Cortex of kidney (tissue), 1 donor: ENCODE data around the gene ERCC2.

Source experiments
- DNase-seq: peaks from one replicate; lab custom pipeline; 2025; lab: John Stamatoyannopoulos, UW

The ERCC2 gene

DNA sequence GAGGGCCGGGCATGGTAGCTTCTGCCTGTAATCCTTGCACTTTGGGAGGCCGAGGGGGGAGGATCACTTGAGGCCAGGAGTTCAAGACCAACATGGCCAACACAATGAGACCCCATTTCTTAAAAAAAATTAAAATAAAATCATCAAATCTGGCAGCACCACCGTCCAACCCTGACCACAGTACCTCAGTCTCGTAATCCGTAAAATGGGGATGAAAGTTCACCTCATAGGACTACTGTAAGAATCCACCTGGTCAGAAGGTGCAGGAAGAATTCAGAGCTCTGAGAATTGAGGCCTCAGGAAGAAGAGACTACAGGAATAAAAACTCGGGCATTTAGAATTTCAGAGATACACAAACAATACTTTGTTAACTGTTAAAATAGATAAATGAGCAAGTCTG, 31.4 kb upstream of the ERCC2 start:
- DNase-seq: no peak

DNA sequence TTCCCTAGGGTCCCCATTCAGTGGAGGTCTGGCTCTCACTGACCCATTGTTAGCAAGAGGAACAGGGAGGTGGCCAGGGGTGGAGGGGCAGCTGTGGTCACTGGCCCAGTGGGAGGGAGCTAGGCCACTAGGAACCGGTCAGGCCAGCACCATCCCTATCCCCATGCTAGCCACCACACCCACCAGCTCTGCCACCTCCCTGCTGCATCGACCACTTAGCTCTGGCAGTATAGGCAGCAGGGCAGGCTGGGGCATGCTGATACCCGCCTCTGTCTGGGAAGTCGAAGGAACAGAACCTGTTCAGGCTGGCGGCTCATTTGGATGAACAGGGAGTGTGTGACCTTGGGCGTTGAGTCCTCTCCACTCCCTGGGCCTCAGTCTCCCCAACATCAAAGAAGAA, 29.8 kb upstream of the ERCC2 start:
- DNase-seq: no peak

DNA sequence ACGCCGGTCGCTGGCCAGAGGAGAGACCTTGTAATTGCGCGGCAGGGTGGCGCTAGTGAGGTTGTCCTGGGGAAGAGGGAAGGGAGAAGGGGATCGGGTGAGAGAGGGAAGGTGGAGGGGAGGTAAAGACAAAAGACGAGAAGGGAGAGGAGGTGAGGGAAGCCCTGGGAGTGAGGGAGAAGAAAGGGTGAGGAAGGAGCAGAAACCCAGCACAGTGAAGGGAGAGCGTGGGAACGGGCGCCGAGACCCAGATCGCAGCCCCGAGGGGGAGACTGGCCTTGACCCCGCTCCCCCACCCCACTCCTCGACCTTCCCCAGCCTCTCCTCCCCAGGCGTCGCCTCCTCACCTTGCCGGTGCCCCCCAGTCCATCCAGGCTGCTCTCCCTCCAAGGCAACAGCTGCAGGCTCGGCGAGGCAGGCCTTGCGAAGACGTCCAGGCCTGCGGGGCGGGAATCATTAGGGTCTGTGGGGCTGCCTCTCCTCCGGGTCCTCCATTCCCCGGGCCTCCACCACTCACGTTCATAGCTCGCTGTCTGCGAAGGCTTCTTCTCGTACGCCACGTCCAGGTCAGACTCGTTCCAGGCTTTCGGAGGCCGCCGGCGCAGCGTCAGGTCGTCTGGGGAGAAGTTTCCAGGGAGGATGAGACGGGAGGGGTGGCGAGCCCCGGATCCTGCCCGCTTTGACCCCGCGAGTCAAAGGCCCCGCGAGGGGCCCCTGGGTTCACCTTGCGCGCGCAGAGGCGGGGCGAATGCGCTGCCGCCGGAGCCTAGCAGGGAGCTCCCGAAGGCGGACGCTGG, 25.6 kb upstream of the ERCC2 start:
- no peak for DNase-seq

DNA sequence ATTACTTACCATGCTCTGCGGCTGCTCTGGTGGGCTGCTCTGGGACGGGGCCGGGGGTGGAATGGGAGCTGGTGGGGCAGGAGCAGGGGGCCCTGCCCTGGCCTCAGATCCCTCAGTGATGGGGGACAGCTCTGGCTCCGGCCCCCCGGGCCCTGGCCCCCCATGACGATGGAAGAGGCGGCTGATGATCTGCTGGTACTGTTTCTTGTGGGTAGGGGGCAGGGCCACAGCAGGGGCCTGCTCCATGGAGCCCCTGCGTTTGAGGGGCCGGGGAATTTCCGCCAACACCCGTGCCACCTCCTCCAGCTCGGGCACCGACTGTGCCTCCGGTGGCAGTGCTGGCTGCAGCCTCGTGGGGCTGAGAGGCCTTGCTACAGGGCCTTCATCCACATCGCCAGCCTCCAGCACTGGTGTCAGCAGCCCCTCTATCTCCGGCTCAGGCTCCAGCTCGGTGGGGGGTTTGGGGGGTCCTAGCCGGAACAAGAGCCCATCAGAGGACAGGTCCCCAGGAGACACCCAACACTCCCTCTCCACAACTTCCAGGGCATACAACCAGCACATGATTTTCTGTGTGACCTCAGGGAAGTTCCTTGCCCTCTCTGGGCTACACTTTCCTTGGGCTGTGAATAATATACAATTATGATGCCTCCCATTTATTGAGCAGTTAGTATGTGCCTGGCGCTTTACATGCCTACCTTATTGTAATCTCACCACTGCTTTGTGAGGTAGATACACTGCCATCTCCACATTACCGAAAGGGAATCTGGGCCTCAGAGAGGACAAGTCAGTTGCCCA, 21.7 kb upstream of the ERCC2 start:
- no peak for DNase-seq

DNA sequence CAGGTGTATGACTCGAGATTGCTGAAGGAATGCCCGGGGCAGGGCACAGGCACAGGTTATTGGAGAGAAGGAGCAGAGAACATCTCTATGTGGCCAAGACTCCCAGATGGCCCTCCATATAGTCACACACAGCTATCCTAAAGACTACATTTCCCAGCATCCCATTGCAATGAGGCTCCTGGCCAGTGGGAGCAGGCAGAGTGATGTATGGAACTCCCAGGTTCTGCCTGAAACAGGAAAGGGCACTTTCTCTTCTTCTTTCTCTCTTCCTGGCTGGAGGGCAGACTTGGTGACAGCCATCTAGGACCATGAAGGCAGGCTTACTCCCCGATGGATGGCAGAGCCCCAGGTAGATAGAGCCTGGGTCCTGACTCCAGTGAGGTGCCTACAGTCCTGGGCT, 21.0 kb upstream of the ERCC2 start:
- no peak for DNase-seq

GRCh38 chr19:45385392-45386221, 15.2 kb upstream of the ERCC2 start:
- DNase-seq: no peak

- no peak for DNase-seq
These were observed 12.1 kb upstream of the ERCC2 start for GRCh38 chr19:45382426-45382825.

GRCh38 chr19:45380107-45380506, 9.7 kb upstream of the ERCC2 start:
- no peak for DNase-seq

DNA sequence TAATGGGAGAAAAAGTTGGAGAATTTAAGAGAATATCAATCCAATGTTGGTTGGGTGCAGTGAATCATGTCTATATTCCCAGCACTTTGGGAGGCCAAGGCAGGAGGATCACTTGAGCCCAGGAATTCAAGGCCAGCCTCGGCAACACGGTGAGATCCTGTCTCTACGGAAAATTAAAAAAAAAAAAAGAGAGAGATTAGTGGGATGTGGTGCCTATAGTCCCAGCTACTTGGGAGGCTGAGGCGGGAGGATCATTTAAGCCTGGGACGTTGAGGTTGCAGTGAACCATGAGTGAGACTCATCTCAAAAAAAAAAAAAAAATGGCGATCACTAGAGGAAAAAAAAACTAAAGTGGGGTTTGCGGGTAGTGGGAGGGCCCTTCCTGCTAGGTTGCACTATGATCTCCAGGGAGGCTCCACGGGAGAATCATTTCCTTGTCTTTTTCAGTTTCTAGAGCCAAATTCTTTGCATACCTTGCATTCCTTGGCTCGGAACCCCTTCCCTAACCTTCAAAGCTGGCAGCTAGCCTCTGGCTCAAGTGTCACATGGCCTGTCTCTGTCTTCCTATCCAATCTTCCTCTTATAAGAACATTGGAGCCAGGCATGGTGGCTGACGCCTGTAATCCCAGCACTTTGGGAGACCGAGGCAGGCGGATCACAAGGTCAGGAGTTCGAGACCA, 5.8 kb upstream of the ERCC2 start:
- no peak for DNase-seq

- no peak for DNase-seq
These were observed 1.5 kb downstream of the ERCC2 start for GRCh38 chr19:45368737-45369340.

DNA sequence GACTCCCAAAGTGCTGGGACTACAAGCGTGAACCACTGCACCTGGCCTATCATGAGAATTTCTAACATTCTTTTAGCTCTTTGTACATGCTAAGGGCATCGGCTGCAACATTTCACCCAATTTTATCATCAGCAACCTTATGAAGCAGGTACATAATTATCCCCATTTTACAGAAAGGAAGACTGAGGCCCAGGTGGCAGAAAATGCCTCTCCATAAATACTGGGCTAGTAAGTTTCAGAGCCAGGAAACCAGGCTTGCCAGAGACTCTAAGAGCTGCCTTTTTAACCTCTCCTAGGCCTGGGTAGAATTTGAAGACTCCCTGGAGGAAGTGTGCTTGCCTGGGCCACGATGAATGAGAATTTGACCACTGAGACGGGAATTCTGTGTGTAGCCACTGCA, 2.2 kb downstream of the ERCC2 start:
- no peak for DNase-seq

- DNase-seq: no peak
These were observed 5.7 kb downstream of the ERCC2 start for GRCh38 chr19:45364696-45365095.

- DNase-seq: no peak
These were observed 6.4 kb downstream of the ERCC2 start for GRCh38 chr19:45363861-45364459.

DNA sequence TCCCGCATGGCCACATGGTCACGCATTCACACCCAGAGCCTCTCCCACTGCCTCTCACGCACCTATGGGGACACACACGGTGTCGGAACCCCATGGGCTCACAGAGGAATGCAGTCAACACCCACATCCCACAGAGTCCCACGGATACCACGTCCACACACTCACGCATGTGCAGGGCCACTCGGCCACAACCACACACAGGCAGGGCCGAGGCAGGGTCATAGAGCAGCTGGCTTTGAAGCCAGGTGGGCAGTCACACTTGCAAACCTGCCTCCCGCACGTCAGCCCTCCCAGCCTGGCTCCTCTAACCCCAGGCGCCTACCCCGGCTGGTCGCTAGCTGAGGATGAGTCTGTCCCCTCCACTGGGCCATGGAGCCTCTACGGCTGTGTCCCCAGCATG, 8.1 kb downstream of the ERCC2 start:
- no peak for DNase-seq

GRCh38 chr19:45361608-45362007, 8.8 kb downstream of the ERCC2 start:
- DNase-seq: no peak

GRCh38 chr19:45358213-45358792, 12.1 kb downstream of the ERCC2 start:
- no peak for DNase-seq

- no peak for DNase-seq
These were observed 13.0 kb downstream of the ERCC2 start for GRCh38 chr19:45357445-45357783.

DNA sequence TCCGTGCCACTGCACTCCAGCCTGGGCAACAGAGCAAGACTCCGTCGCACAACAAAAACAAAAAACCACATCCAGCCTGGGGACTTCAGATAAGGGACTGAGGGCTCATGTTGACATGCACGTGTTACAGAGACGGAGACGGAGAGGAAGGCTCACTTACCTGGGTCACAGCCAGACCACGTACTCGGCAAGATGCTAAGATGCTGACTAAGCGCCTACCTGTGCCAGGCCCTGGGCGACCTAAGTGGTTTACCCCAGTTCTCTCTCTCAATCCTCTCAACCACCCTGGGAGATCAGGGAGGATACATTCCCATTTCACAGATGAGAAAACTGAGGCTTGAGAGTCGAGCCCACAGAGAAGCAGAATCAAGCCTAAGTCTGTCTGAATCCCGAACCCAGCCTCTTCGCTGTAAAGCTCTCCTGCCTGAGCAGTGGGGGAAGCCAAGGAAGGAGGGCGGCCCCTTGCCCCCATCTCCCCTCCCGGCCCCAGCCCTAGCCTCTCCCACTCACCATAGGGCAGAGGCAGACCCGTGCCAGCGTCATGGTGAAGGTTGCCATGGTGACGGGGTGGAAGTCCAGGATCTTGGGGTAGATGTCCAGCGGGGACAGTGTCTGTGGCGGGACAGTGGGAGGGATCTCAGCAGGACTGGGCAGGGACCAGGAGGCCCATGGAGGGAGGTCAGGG, 13.5 kb downstream of the ERCC2 start:
- no peak for DNase-seq

DNA sequence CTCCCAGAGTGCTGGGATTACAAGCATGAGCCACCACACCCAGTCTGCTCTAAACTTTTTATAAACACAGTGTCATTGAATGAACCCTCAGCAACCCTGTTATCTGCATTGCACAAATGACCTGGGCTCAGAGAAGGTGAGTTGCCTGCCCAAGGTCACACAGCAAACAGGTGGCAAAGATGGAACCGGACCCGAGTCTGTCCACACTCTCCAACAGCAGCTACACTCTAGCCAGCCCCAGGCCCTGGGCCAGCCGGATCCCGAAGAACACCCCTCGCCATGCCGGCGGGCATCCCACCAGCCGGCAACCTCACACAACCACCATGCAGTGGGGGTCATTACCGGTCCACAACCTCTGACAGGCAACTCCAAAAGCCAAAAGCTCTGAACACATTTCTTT, 14.5 kb downstream of the ERCC2 start:
- DNase-seq: no peak

DNA sequence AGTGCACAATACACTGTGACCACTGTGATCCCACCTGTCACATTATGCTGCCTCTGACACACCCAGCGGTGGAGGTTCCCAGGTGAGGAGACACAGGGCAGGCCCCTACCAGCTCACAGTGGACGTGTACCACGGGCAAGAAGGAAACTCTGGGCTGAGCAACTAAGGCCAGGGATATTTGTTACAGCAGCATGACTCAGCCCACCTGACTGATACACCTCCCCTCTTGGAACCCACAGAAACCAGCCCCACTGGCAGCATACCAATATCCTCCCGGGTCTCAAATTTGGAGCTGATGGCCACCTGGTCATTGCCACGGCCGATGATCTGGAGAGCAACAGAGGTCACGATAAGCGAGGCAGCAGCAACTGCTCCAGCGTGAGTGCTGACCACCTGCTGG, 15.0 kb downstream of the ERCC2 start:
- no peak for DNase-seq
